IMR-90 (cell line): Measurements from ENCODE around the gene ADIG.

Experiments used
- CEBPB ChIP-seq: IDR thresholded peaks from 2 replicates; pipeline ENCODE4 v1.6.1; 2012; ENCODE audit warnings: low read depth, low read length, improper control_type of control experiment
- FOS ChIP-seq: fragments of 150-350 bp; IDR thresholded peaks from 2 replicates; pipeline ENCODE4 v1.6.1; 2016; ENCODE audit warnings: low read depth, low read length
- MAZ ChIP-seq: IDR thresholded peaks from 2 replicates; pipeline ENCODE4 v1.6.1; 2012; ENCODE audit warnings: low read depth, mild to moderate bottlenecking, low read length, improper control_type of control experiment, moderate library complexity, borderline replicate concordance
- POLR2A ChIP-seq: IDR thresholded peaks from 2 replicates; pipeline ENCODE4 v1.6.1; 2012; ENCODE audit warnings: mild to moderate bottlenecking, low read depth, low read length
- RAD21 ChIP-seq: IDR thresholded peaks from 2 replicates; pipeline ENCODE4 v1.6.1; 2012; ENCODE audit warnings: low read length, improper control_type of control experiment
- RCOR1 ChIP-seq: IDR thresholded peaks from 2 replicates; pipeline ENCODE4 v1.6.1; 2012; ENCODE audit warnings: mild to moderate bottlenecking, low read length, improper control_type of control experiment; ENCODE audit not compliant: insufficient replicate concordance
- RFX5 ChIP-seq: IDR thresholded peaks from 2 replicates; pipeline ENCODE4 v1.8.0; 2012; ENCODE audit warnings: low read depth, mild to moderate bottlenecking, low read length, moderate library complexity
- SMC3 ChIP-seq: fragments of 150-350 bp; IDR thresholded peaks from 2 replicates; pipeline ENCODE4 v1.6.1; 2016; ENCODE audit warnings: low read depth, mild to moderate bottlenecking, antibody characterized with exemption, low read length, moderate library complexity
- TF ChIP-seq, protein P1 (sequence below): conservative IDR thresholded peaks from 2 replicates; pipeline ENCODE4 v1.5.1; 2012; ENCODE audit warnings: mild to moderate bottlenecking, low read depth, low read length, improper control_type of control experiment
- TF ChIP-seq, protein P2 (sequence below): fragments of 150-350 bp; IDR thresholded peaks from 2 replicates; pipeline ENCODE4 v1.6.1; 2017; ENCODE audit warnings: mild to moderate bottlenecking, antibody characterized with exemption, low read length, low read depth
- TF ChIP-seq, protein P3 (sequence below): fragments of 150-350 bp; IDR thresholded peaks from 2 replicates; pipeline ENCODE4 v1.6.1; 2016; ENCODE audit warnings: low read depth, mild to moderate bottlenecking, low read length, moderate library complexity, borderline replicate concordance

DNA sequence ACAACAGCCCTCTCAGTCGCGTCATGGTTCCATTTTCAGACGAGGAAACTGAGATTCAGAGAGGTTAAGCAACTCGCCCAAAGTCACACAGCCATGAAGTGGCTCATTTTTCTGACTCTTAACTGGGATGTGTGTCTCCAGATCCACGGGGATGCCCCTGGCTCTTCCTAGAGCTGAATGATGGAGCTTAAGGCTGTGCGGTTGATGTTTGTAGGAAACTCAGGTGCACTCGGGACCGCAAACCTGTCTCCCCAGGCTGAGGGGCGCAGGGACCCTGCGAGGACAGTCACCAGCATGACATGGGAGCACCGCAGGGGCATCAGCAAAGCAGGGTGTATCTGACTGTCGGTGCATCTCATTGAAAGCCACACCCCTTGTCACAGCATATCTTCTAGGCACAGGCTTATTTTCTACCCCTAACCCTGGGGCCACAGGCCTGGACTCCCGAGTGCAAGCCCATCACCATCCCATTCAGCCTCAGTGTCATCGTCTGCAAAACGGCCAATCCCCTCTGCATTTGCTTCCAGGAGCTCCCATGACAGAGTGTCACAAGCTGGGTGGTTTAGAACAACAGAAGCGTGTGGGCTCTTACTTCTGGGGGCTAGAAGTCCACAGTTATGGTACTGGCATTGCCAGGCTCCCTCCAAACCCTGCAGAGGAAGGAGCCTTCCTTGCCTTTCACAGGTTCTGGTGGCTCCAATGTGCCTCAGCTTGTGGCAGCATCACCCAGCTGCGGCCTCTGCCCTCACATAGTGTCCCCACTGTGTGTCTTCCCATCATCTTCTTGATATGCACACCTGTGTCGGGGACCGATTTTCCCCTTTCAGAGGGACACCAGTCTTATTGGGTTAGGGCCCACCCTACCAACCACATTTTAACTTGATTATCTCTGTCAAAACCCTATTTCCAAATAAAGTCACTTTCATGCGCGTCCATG lies 10.7 kb downstream of the ADIG start:
- TF ChIP-seq, protein P1, sequence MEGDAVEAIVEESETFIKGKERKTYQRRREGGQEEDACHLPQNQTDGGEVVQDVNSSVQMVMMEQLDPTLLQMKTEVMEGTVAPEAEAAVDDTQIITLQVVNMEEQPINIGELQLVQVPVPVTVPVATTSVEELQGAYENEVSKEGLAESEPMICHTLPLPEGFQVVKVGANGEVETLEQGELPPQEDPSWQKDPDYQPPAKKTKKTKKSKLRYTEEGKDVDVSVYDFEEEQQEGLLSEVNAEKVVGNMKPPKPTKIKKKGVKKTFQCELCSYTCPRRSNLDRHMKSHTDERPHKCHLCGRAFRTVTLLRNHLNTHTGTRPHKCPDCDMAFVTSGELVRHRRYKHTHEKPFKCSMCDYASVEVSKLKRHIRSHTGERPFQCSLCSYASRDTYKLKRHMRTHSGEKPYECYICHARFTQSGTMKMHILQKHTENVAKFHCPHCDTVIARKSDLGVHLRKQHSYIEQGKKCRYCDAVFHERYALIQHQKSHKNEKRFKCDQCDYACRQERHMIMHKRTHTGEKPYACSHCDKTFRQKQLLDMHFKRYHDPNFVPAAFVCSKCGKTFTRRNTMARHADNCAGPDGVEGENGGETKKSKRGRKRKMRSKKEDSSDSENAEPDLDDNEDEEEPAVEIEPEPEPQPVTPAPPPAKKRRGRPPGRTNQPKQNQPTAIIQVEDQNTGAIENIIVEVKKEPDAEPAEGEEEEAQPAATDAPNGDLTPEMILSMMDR = no peak
- TF ChIP-seq SMC3 (no peak), RAD21 (no peak), POLR2A (no peak), MAZ (no peak), CEBPB (no peak), RCOR1 (no peak), FOS (no peak), RFX5 (no peak)
- TF ChIP-seq, protein P2, sequence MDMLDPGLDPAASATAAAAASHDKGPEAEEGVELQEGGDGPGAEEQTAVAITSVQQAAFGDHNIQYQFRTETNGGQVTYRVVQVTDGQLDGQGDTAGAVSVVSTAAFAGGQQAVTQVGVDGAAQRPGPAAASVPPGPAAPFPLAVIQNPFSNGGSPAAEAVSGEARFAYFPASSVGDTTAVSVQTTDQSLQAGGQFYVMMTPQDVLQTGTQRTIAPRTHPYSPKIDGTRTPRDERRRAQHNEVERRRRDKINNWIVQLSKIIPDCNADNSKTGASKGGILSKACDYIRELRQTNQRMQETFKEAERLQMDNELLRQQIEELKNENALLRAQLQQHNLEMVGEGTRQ = no peak
- TF ChIP-seq, protein P3, sequence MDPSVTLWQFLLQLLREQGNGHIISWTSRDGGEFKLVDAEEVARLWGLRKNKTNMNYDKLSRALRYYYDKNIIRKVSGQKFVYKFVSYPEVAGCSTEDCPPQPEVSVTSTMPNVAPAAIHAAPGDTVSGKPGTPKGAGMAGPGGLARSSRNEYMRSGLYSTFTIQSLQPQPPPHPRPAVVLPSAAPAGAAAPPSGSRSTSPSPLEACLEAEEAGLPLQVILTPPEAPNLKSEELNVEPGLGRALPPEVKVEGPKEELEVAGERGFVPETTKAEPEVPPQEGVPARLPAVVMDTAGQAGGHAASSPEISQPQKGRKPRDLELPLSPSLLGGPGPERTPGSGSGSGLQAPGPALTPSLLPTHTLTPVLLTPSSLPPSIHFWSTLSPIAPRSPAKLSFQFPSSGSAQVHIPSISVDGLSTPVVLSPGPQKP = no peak
